GM12873 (cell line): ENCODE measurements around the gene NTRK2.

Experiments used
- CTCF ChIP-seq: IDR thresholded peaks from 2 replicates; pipeline ENCODE4 v1.5.1; 2012; ENCODE audit warnings: low read depth, mild to moderate bottlenecking, moderate library complexity, low read length, control low read depth; ENCODE audit not compliant: insufficient read depth; ENCODE audit errors: missing control alignments

Gene NTRK2

GRCh38 chr9:84992381-84992780 lies 322.9 kb downstream of the NTRK2 start:
- TF ChIP-seq CTCF = no peak

- no peak for TF ChIP-seq CTCF
Measured at GRCh38 chr9:84993105-84993504, 323.6 kb downstream of the NTRK2 start.

DNA sequence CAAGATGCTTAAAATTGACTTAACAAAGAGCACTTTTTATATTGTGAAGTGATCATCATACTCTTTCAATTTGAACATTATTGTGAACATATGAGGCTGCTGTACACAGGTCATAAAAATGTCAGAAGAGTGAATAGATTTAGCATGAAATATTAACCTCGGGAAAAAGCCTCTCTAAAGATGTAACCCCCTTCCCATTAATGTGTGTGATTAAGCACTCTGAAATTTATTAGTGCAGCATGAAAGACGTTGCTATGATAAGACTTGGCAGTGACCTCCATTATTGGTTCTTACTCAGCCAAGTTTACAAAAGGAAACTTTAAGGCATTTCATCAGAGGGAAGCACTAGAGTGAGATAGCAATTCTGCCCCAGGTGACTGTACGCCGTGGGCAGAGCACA lies 326.5 kb downstream of the NTRK2 start:
- TF ChIP-seq CTCF = no peak

DNA sequence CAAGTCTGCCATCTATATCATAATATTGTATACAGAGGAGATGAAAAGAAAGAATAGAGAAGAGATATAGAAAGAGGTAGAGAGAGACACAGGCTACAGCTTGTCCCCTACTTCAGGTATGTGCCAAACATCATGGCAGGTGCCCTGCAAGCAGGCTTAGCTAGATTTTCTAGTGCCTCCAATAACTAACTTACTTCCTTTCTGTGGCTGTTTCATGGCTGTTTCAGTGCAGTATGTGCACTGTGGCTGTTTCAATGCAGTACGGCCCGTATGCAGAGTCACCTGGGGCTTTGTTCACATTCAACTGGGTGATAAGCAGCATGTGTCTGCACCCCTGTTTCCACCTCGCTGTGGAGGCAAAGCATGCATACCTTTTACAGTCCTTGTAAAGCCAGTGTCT lies 327.2 kb downstream of the NTRK2 start:
- TF ChIP-seq CTCF = no peak

DNA sequence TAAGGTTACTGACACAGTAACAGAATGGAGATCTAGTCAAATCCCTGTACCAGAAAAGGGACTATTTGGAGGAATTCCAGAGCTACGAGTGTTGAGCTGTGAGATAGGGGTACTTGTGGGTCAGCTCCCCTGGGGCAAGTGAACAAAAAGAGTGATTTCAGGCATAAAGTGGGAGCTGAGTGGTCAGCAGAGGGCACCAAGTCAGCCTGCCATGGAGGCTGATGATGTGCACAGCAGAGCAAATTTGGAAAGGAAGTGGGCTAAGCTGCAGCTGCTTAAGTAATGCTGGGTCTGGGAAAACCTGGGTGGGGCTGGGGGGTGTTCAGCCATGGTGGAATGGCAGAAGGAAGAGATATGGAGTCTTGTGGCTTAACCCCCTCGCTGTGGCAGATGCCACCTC lies 327.9 kb downstream of the NTRK2 start:
- no peak for TF ChIP-seq CTCF

- TF ChIP-seq CTCF = no peak
Measured at GRCh38 chr9:84998639-84999038, 329.1 kb downstream of the NTRK2 start.

- TF ChIP-seq CTCF = no peak
Measured at GRCh38 chr9:84999788-85000187, 330.3 kb downstream of the NTRK2 start.
